NCI-H2227 (cell line): ENCODE data around the gene GRIP2.

Source experiments
- DNase-seq: peaks from one replicate; lab custom pipeline; 2025; ENCODE audit not compliant: unreplicated experiment; lab: John Stamatoyannopoulos, UW

The GRIP2 gene

DNA sequence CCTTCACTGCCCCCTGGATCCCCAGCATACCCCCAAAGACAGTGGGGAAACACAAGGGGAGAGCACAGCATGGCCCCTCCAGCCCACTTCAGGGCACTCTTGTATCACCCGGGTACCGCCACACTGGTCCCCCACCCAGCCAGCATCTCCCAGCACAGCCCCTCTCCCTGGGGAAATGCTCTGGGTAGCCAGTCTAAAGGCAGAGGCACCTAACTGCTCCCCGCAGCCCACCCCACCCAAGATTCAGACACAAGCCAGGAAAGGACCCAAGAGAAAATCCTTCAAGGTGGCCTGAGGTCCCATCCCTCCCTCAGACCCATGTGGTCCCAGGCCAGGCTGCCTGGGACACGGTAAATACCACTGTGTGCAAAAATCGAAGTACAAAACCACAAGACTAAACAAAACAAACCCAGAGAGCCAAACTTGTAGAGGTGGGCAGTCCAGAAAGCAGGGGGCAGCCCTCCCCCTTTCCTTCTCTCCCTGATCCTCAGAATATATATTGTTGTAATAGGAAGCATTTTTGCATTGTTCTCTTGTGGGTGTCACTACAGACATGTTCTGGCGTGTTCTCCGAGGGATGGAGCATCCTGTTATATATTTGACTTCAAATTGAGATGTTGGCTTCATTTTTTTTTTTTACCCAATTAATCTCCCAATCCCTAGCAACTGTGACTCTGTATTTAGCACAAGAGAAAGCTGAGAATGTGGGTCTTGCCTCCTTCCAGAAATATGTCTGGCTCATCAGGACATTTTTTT, 51.7 kb downstream of the GRIP2 start:
- no peak for DNase-seq

DNA sequence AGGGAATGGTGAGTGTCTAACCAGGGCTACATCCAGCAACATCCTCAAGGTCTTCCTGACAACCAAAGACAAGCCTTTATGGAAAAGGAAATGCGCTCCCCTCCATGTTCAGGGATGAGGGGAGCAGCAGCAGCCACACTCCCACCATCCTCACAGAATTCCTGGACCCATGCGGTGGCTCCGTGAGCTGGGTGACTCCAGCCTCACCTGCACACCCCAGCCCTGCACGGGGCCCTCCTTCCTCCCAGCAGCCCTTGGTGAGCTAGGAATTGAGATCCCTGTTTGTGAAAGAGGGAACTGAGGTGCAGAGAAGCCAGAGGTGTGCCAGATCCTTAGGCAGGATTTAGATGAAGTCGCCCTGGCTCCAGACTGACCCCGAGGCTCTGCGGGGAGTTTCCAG, 52.3 kb downstream of the GRIP2 start:
- DNase-seq = no peak

DNA sequence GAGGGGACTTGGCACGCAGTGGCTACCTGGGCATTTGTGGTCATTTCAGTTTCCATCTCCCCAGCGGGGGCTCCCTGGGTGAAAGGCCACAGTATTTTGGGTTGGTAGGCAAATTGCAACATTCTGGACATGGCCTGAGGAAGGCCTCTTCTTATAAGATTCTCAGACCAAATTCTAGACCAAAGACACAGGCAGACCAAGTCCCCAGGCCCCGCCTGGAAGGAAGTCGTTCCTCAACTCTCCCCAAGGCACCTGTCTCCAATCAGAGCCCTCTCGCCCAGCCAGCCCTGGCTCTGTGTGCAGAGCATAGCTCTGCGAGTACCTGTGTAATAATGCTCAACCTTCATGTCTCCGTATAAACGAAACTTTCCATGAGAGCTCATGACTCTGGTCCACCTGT, 53.1 kb downstream of the GRIP2 start:
- DNase-seq = no peak

DNA sequence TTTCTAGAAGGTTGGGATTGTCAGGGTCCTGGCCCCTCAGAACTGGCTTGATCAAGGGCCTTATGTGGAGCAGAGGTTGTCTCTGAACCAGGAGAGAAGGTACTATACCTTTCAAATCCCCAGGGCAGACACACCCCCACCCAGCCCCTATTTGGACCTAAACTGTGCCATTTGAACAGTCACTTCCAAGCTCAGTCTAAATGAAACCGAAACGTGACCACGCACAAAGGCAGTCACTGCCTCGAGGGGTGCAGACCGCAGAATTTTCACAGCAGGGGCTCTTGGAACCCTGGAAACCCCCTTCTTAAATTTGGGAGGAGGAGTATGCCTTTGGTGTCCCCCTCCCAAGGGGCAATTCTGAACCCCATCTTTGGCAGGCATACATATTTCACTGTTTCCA, 53.7 kb downstream of the GRIP2 start:
- no peak for DNase-seq

DNA sequence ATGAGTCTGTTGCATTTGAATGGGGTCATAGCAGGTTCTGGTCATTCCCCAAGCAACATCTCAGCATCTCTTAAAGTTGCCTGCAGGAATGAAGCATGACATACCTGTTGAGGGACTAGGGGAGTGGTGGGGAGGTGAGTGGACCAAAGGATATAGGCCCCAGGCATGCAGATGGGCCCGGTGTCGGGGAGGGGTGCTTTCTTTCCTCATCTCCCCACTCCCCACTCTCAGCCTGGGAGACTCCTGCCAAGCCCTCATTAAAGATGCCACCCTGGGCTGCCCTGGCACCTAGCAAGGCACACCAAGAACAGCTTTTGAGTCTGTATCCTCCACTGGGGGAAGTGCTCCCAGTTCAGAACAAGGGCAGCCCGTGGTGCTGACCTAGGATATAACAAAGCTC, 54.2 kb downstream of the GRIP2 start:
- DNase-seq = no peak

DNA sequence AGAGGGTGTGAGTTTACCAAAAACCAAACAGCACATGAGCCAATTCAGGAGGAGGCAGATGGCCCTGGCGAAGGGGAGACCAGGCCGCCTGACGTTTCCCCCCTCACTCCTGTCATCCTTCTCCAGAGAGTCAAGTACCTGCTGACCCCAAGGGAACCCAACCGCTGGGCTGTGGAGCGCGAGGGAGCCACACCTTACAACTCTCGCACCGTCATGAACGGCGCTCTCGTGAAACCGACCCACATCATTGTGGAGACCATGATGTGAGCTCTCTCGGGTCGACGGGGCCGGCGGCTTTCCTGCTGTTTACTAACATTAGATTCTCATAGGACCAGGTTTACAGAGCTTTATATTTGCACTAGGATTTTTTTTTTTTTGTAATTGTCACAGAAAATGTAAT, 55.4 kb downstream of the GRIP2 start:
- no peak for DNase-seq

DNA sequence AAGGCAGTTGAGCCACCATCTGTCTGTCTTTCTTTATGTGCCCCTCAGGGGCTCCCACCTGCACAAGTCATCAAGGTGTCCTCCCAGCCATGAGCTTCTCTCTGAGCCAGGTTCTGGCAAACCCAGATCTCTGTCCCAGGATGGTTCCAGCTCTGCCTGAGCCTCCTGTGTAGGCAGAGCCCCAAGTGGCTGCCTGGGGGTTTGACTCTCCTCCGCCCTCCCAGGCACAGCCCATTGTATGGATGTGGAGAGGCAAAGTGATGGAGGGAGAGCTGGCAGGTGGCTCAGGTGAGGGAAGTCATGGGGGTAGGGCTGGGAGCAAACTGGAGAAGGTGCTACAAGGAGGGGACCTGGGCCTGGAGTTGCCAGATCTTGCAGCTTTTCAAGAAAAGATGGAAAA, 56.9 kb downstream of the GRIP2 start:
- no peak for DNase-seq

DNA sequence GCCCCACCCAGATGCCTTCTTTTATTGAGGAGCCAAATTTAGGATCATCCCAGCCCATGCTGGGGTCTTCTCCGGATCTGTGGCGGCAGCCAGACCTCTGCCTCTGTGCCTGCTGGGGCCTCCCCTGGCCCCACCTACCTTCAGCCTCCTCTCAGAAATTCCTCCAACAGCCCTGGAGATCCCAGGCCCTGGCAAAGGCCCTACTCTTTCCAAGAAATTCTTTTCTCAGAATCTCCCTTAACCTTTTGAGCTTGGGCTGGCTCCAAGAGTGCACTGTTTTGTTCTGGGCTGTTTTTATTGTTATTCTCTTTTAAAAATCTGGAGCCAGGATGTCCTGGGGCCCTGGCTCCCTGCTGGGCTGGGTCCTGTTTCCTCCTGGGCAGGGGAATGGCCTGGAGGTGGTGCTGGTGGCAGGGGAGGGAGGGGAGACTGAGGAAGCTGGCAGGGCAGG, 57.8 kb downstream of the GRIP2 start:
- DNase-seq = no peak

DNA sequence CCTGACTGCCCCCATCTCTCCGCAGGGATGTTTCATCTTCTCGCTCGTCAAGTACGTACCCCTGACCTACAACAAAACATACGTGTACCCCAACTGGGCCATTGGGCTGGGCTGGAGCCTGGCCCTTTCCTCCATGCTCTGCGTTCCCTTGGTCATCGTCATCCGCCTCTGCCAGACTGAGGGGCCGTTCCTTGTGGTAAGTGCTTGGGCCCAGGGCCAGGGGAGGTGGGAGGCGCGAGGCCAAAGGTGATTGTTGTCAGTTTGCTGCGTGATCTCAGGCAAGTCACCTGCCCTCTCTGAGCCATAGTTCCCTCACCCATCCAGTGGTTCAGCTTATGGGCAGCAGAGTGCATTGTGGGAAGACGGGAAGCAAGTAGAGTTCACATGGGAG, 58.5 kb downstream of the GRIP2 start:
- no peak for DNase-seq

DNA sequence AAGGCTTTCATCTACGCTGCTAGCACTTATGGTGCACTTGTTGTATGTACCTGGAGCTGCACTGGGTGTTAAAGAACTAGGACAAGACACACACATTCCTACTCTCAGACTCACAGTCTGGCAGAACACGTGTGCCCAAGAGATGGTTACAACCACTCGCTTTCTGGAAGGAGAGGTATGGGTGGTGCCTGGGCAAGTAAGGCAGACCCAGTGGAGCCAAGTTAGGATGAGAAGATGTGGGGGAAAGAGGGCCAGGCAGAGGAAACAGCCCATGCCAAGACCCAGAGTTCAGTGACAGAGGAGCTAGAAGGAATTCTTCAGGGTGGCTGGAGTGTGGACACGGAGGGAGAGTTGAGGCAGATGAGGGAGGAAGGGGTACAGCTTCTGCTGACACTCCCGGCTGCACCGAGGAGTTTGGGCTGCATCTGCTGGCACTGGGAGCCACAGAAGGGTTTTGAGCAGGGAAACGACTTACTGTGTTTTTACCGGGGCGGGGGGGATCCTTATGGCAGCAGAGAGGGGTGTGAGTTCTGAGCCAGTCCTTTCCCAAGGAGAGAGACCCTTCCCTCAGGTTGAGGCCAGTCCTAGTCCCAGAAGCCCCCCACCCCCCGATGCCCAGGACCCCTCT, 59.0 kb downstream of the GRIP2 start:
- DNase-seq = no peak

DNA sequence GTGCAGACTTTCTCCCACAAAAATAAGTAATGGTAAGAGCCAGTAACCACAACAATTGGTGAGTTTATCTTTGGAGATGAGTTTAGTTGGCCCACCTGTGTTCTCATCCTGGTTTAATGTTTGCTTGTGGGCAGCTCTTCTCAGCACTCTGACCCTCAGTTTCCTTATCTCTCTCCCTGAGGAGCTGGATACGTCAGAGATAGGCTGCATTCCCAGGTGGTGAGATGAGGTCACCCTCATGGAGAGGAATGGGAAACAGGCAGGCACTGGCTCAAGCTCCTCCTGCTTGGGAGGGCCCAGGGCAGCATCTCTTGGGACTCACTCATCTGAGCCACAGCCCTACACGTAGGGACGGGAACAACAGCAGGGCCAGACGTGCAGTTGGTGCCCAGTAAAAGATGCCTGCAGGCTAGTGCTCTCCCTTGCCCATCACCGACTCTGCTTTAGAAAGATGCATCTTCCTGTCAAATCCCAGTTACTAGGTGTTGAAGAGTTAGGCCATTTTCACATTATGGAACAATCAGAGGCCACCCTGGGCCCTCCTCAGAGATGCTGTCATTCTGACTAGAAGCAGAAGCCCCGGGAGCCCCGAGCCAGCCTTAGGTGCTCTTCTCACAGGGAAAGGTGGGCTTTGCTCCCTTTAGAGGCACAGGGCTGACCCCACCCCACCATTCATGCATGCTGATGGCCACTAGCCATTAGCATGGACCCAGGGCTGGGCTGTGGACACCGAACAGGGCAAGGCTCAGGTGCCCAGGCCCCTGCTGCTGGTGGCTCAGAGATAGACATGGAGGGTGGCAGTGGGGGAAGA, 59.7 kb downstream of the GRIP2 start:
- DNase-seq = no peak

DNA sequence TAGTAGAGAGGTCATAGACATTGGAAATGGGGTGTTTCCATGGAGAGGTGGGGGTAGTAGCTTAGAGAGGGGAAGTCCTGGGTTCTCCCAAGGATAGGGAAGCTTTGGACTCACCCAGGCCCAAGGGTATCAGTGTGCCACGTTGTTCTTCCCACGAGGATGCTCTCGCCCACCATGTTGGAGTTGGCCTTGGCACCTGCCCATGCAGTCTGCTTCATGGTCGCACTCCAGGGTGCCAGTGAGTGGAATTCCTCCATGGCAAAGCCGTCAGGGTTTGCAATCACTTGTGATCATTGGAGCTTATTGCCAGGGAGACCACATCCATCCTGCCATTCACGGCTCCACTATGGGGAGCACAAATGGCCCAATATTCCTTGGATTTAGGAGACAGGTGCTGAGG, 60.6 kb downstream of the GRIP2 start:
- no peak for DNase-seq

DNA sequence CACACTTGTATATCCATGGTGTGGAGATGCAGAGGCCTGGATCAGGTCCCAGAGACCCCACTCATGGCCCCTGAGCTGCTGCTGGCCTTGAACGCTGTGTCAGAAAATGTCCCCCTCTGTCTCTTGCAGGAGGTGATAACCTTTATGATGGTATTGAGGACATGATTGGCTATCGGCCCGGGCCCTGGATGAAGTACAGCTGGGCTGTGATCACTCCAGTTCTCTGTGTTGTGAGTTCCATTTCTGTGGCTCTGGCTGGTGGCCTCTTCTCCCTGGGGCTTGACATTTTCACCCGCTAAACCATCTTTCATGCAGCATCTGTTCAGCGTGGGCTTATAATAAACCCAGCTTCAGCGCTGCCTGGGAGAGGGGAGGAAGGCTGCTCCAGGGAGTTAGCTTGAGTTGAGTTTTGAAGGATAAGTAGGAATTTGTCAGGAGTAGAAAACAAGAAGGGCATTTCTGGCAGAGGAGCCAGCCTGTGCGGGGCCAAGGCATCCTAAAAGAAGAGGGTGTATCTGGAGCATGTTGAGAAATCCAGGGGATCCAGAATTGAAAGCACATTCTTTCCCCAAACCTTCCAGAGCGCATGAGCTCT, 61.1 kb downstream of the GRIP2 start:
- DNase-seq = no peak

DNA sequence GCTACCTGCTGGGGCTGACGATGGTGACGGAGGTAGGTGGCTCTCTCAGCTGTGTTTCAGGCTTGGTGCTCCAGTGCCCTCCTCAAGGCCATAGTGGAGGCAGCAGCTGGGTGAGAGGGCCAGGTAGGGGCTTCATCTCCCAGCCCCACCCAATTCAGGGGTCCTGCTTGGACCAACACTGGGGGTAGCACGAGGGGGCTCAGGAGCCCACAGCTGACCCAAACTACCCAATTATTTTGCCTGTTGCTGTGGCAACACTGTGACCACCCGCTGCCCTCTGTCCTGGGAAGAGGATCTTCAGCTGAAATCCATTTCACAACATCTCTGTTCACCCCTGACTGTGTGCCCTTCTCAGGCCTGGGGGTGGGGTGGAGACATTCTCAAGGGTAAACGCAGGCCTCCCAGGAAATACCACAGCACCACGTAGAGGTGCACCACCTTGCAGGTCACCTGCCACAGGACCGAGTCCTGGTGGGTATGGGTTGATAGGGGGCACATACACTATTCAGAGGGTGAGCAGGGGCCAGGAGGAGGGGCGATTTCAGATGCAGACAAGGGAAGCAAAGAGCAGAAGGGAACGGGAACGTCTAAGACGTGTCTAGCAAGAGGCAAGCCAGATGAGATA, 62.7 kb downstream of the GRIP2 start:
- DNase-seq = no peak

DNA sequence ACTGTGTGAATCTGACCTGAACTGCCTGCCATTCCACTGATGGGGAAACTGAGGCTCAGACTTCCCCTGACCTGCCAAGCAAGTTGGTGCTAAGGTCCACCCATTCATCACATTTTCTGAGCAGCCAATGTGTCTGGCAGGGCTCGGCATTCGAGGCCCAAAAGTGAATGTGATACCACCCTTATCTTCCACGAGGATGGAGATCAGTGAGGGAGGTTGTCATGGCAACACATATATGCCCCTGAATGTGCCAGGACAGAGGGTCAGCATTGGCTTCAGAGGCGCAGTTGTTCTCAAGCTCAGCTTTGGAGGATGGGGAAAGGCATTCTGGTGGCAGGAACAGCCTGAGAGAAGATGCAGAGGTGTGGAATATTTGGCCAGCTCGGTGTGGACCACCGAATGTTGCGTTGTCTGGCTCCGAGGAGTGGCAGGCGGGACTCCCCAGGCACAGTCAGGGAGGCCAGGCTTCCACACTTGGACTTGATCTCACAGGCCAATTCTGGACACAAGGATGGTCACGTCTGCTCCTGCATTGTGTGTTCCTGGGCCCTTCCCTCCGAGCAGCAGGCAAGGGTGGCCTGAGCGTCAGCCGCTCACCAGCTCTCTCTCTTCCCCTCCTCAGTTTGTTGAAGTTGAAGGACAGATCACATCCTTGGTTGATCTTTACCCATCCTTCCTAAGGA, 63.4 kb downstream of the GRIP2 start:
- no peak for DNase-seq

DNA sequence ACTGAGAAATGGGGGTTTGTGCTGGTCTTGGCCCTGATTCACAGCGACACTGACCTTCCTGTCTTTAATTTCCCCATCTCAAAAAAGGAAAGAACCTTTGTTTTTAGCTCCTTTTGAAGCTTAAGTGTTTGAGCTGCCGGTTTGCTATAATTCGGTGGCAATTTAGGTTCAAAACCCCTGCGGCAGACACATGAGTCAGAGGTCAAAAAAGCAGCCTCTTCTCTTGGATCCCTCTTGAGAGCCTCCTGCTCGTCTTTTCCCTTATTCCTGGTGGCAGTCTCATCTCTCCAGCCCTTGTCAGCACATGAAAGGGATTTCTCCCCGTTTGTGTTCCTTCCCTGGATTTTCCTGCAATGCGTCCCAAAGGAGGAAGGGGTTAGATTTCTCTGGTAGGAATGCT, 64.5 kb downstream of the GRIP2 start:
- no peak for DNase-seq

DNA sequence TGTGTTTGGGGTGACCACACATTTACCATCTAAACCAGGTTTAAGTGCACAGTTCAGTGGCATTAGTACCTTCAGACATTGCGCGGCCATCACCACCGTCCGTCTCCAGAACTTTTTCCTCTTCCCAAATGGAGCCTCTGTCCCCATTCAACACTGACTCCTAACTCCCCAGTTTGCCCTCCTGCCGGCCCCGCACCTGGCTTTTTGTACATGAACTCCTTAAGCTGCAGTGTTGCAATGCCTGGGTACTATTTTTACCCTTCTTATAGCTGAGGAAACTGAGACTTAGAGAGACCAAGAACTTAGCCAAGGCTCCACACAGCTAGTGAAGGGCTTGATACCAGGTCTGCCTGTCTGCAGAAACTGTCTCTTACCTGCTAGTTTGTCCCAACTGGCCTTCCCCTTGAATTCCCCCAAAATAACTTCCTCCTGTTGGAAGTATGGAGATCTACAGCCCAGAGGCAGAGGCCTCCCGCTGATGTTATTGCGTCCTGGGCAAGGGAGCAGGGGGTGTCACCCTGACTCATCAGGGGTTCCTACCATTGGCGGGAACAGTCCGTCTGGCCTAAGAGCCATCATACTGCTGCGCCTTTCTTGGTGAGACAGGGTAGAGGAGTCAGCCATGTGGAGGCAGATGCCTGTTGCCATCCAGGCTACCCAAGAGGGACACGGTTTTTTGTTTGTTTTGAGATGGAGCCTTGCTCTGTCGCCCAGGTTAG, 65.6 kb downstream of the GRIP2 start:
- no peak for DNase-seq

DNA sequence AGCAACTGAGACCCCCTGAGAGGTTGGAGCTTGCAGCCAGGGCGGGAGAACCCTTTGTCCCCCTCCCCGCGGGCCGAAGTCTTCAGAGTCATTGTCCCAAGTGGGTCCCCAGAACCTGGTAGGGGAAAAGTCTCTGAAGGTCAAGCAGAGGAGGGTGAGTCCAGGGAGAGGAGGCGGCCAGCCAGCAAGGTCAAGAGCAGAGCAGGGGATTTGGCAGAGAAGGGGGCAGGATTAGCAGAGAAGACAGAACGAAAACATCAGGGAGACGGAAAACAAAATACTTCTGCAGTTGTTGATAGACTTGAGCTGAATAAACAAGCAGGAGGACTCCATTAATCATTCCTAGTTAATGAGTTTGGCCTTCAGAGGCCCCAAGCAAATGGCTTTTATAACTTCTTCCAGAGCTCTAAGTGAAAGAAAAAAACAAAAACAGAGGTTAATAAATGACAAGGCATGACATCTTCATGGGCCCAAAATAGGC, 66.7 kb downstream of the GRIP2 start:
- DNase-seq = no peak

DNA sequence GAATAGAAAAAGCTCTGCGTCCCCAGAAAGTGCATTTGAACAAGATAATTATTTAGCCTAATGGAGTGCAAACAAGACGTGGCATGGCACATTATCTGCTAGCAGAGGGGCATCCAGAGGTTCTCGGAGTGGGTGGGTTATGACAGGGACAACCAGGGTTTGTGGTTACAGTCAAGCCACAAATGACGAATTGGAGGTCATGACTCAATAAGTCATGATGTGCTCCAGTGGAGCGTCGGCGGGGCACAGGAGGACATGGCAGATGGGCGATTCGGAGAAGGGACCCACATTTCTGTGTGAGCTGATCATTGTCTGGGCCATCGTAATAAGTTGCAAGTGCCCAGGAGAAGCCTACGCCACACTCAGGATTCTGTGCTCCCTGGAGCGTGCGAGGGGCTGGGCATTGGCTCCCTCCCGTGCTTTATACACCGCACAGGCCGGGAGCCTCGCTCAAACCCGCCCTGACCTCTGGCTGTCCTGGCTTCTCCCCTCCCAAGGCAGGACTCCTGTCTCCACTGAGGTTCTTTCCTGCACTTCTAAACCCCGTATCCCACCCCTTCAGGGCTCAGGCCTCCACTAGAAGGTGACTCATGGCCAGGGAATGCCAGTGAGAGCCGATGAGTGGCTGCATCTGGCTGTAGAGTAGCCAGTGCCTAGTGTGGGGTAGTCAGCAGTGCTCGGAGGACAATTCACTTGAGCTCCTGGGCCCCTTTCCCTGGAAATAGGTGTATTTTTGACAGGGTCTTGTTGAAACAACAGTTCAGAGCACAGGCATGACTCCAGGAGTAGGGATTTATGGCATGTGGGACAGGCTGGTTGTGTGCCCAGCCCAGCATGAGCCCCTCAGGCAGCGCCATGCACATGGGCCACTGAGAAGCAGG, 67.4 kb downstream of the GRIP2 start:
- no peak for DNase-seq
